IPS-18c (cell line): ENCODE results near the gene SMC5.
"Not testable (repeated sequence)": the region's sequence is repeated elsewhere in the genome, so short reads cannot be mapped to it uniquely, and the experiment has no call there.

Source experiments
- H3K4me3 ChIP-seq: 2 replicates; pipeline ENCODE4 v1.7.0; 2013; ENCODE audit warnings: low read depth, mild to moderate bottlenecking, low read length, moderate library complexity; ENCODE audit not compliant: insufficient read depth
- H3K9me3 ChIP-seq: one replicate; pipeline ENCODE4 v1.6.1; 2013; ENCODE audit warnings: mild to moderate bottlenecking, low read length, moderate library complexity; ENCODE audit not compliant: control insufficient read depth, insufficient read depth

The SMC5 gene

GRCh38 chr9:70389188-70389587 lies 130.4 kb downstream of the SMC5 start:
- Histone ChIP-seq H3K4me3 (no peak overlapping the region), H3K9me3 (no peaks in the 10 kb centered on the region)

GRCh38 chr9:70389621-70390266 lies 131.0 kb downstream of the SMC5 start:
- Histone ChIP-seq H3K4me3 (no peak overlapping the region), H3K9me3 (no peaks in the 10 kb centered on the region)

GRCh38 chr9:70390933-70391341 lies 132.2 kb downstream of the SMC5 start:
- Histone ChIP-seq H3K9me3 (no peaks in the 10 kb centered on the region), H3K4me3 (no peak overlapping the region)

GRCh38 chr9:70392189-70392588 lies 133.4 kb downstream of the SMC5 start:
- no peaks in the 10 kb centered on the region for H3K9me3 ChIP-seq

GRCh38 chr9:70392850-70393249 lies 134.1 kb downstream of the SMC5 start:
- no peak overlapping the region for H3K4me3 ChIP-seq
- no peaks in the 10 kb centered on the region for H3K9me3 ChIP-seq

More at GRCh38 chr9:70392189-70392588, 133.4 kb downstream of the SMC5 start:
- H3K4me3 ChIP-seq = no peak overlapping the region

- Histone ChIP-seq H3K9me3 (no peaks in the 10 kb centered on the region), H3K4me3 (no peak overlapping the region)
These were observed 136.9 kb downstream of the SMC5 start for GRCh38 chr9:70395652-70396051.

GRCh38 chr9:70398145-70398556 lies 139.4 kb downstream of the SMC5 start:
- Histone ChIP-seq H3K9me3 (no peaks in the 10 kb centered on the region), H3K4me3 (no peak overlapping the region)

GRCh38 chr9:70399141-70399540 lies 140.4 kb downstream of the SMC5 start:
- H3K9me3 ChIP-seq = no peaks in the 10 kb centered on the region
- H3K4me3 ChIP-seq = no peak overlapping the region

- no peak overlapping the region for H3K4me3 ChIP-seq
- H3K9me3 ChIP-seq = no peaks in the 10 kb centered on the region
These were observed 141.5 kb downstream of the SMC5 start for GRCh38 chr9:70400107-70400892.

GRCh38 chr9:70401241-70401640 lies 142.5 kb downstream of the SMC5 start:
- not testable (repeated sequence) for H3K9me3 ChIP-seq, H3K4me3 ChIP-seq

GRCh38 chr9:70402213-70402612 lies 143.4 kb downstream of the SMC5 start:
- no peak overlapping the region for H3K4me3 ChIP-seq
- H3K9me3 ChIP-seq = no peaks in the 10 kb centered on the region

- H3K9me3 ChIP-seq = no peaks in the 10 kb centered on the region
These were observed 144.4 kb downstream of the SMC5 start for GRCh38 chr9:70403166-70403565.

GRCh38 chr9:70403618-70404025 lies 144.8 kb downstream of the SMC5 start:
- no peak overlapping the region for H3K4me3 ChIP-seq
- no peaks in the 10 kb centered on the region for H3K9me3 ChIP-seq

More at GRCh38 chr9:70403166-70403565, 144.4 kb downstream of the SMC5 start:
- no peak overlapping the region for H3K4me3 ChIP-seq

GRCh38 chr9:70404261-70404660 lies 145.5 kb downstream of the SMC5 start:
- Histone ChIP-seq H3K9me3 (no peaks in the 10 kb centered on the region), H3K4me3 (no peak overlapping the region)
